Heart left ventricle (tissue), 16 donors: Measurements from ENCODE around the gene PEX26. TPM values are rescaled to one million over a fixed set of nuclear protein-coding genes. Genes with fewer than 3 reads are reported as not detected.

ENCODE experiments used
- ATAC-seq, 4 donors: fragments of 200-7000 bp; cut with Tn5 transposase; one replicate each; pipeline ENCODE4 v1.9.1; 2020 to 2022; ENCODE audit warnings: moderate library complexity in 4 of 4, mild to moderate bottlenecking in 3 of 4, moderate number of reproducible peaks in 1 of 4
- DNase-seq, 5 donors: peaks; one replicate each; pipeline ENCODE4 v3.0.0-alpha.2; 2020
- H3K27ac ChIP-seq, 12 donors: fragments of 200-600 bp; sonication (generic) in 4 of 12; one replicate each; pipeline versions ENCODE4 v1.5.0 to v1.8.0; 2016 to 2022; ENCODE audit warnings: mild to moderate bottlenecking in 2 of 12
- H3K27me3 ChIP-seq, 9 donors: fragments of 200-600 bp; sonication (generic) in 2 of 9; one replicate each; pipeline versions ENCODE4 v1.5.1 to v1.8.0; 2016 to 2022; ENCODE audit warnings: mild to moderate bottlenecking in 3 of 9
- H3K36me3 ChIP-seq, 9 donors: fragments of 200-600 bp; sonication (generic) in 2 of 9; one replicate each; pipeline versions ENCODE4 v1.5.0 to v1.8.0; 2018 to 2022; ENCODE audit warnings: mild to moderate bottlenecking in 2 of 9
- H3K4me1 ChIP-seq, 12 donors: fragments of 200-600 bp; sonication (generic) in 4 of 12; one replicate each; pipeline versions ENCODE4 v1.5.0 to v1.8.0; 2016 to 2022; ENCODE audit warnings: mild to moderate bottlenecking in 3 of 12
- H3K4me3 ChIP-seq, 12 donors: fragments of 200-600 bp; sonication (generic) in 4 of 12; one replicate each; pipeline versions ENCODE4 v1.5.0 to v1.8.0; 2017 to 2022; ENCODE audit warnings: mild to moderate bottlenecking in 9 of 12, moderate library complexity in 4 of 12
- H3K9me3 ChIP-seq, 12 donors: fragments of 200-600 bp; sonication (generic) in 4 of 12; one replicate each; pipeline versions ENCODE4 v1.5.0 to v1.8.0; 2016 to 2022; ENCODE audit warnings: mild to moderate bottlenecking in 1 of 12
- POLR2A ChIP-seq, 2 donors: fragments of 450-650 bp; IDR thresholded peaks; one replicate each; pipeline ENCODE4 v1.6.1; 2017; ENCODE audit warnings: antibody characterized with exemption in 2 of 2, mild to moderate bottlenecking in 2 of 2, moderate library complexity in 2 of 2
- WGBS, 4 donors: extraction: QIAGEN DNeasy Blood & Tissue Kit in 2 of 4; methylation state at CpG; one replicate each; pipeline versions ENCODE4 v1.1.5 to v1.1.7; 2013 to 2018; 5-methylcytosine and 5-hydroxymethylcytosine counted together
- intact Hi-C, 10 donors: fragments of 100-400 bp; cut with DNase I; formaldehyde crosslinking; loops; one replicate each; pipeline versions ENCODE4 v1.11.1 to v1.14.2; 2022
- polyA plus RNA-seq, 2 donors: library from polyadenylated mRNA; stranded (reverse); fragments of 200-250 nt; gene quantifications; one replicate each; pipeline ENCODE4 v1.2.3, GENCODE V29; 2013
- total RNA-seq, 9 donors: library from RNA; depleted of rRNA in 2 of 9; stranded (reverse); fragments of >200 nt in 2 of 9; fragmentation: NEBNext Ultra II Directional in 3 of 9; extraction: Animal tissue kit (Norgen Biotek cat#: 25700) in 3 of 9; gene quantifications; one replicate each; pipeline versions ENCODE4 v1.1.0 to v1.2.4, GENCODE V29; 2016 to 2023
- TF ChIP-seq, protein P1 (sequence below), 12 donors: fragments of 200-600 bp; sonication (generic) in 4 of 12; IDR thresholded peaks; one replicate each; pipeline versions ENCODE4 v1.5.0 to v1.8.0; 2018 to 2022; ENCODE audit warnings: antibody characterized with exemption in 12 of 12, mild to moderate bottlenecking in 5 of 12
- donor health status: ischemic (EF 13 %, LVEDD 7.1; RV severe dilation, severe dysfunction).
- donor health status: healthy with polysubstance abuse.
- donor health status: DM: no; HTN: yes; CAD: no.
- donor health status: DM: no; HTN: no; CAD: no.
- donor health status: ischemic (EF 25% LVEDD 6.9; RV normal size, moderate dysfunction).
- donor health status: ischemic (EF 25% LVEDD 5.7; RV mildly dilated, moderate dysfunction).
- donor health status: healthy.
- donor health status: DM: yes; HTN: yes; CAD: no.
- donor health status: ischemic (EF 35%, LVEDD 5.7; RV mildly dilated, moderate dysfunction).
- donor health status: nonischemic (EF 11% LVEDD 7.7; RV severe dilation, severe dysfunction).
- donor health status: DM: yes; HTN: yes; CAD: no.
- donor health status: PGD.
- donor health status: ischemic (EF 29% LVEDD 5.4; RV normal size, mild dysfunction).
- donor health status: nonischemic (EF 23%, LVEDD 6.1; RV moderate dilation, normal function).

PEX26 gene
- total and polyA plus RNA-seq, 11 donors, result 11.7 to 27.3 (median 21.9) TPM

GRCh38 chr22:18095101-18095805 is 17.5 kb downstream of the PEX26 start:
- Histone ChIP-seq H3K4me3 (no peak overlapping the region), H3K4me1 (peaks cover 2 to 31% (median 18%) of the 10 kb centered on the region in 12 donors), H3K27me3 (no peaks in the 10 kb centered on the region), H3K9me3 (no peaks in the 10 kb centered on the region), H3K27ac (peak overlapping the region in 1 of 12 donors; percentile 0), H3K36me3 (peaks cover 0 to 9% (median 0%) of the 10 kb centered on the region in 9 donors)
- intact Hi-C loops, result loop anchor here in 1 of 10 donors (10.0 kb wide), 1 partner anchor 1760 kb away; the partner anchor contains the start of genes GNB1L and RTL10
- ATAC-seq (peak in 2 of 4 donors; percentile 13 to 42), DNase-seq (no peak)
- TF ChIP-seq, protein P1, sequence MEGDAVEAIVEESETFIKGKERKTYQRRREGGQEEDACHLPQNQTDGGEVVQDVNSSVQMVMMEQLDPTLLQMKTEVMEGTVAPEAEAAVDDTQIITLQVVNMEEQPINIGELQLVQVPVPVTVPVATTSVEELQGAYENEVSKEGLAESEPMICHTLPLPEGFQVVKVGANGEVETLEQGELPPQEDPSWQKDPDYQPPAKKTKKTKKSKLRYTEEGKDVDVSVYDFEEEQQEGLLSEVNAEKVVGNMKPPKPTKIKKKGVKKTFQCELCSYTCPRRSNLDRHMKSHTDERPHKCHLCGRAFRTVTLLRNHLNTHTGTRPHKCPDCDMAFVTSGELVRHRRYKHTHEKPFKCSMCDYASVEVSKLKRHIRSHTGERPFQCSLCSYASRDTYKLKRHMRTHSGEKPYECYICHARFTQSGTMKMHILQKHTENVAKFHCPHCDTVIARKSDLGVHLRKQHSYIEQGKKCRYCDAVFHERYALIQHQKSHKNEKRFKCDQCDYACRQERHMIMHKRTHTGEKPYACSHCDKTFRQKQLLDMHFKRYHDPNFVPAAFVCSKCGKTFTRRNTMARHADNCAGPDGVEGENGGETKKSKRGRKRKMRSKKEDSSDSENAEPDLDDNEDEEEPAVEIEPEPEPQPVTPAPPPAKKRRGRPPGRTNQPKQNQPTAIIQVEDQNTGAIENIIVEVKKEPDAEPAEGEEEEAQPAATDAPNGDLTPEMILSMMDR (IDR thresholded peaks at IDR 0.05), result no peak
- TF ChIP-seq POLR2A (IDR thresholded peaks at IDR 0.05), result no peak
- 81 to 84% (median 82%) methylated on average over 8 of the region's 8 CpGs for WGBS, 4 donors

GRCh38 chr22:18096823-18097222 is 19.0 kb downstream of the PEX26 start:
- Histone ChIP-seq H3K4me1 (peaks cover 2 to 22% (median 11%) of the 10 kb centered on the region in 12 donors), H3K36me3 (peaks cover 0 to 14% (median 0%) of the 10 kb centered on the region in 9 donors), H3K9me3 (no peaks in the 10 kb centered on the region), H3K27ac (no peak overlapping the region), H3K4me3 (no peak overlapping the region), H3K27me3 (no peaks in the 10 kb centered on the region)
- no peak for ATAC-seq
- no peak for DNase-seq
- 54 to 91% (median 75%) methylated on average over 3 of the region's 3 CpGs for WGBS, 4 donors
- intact Hi-C loops, result loop anchor here in 1 of 10 donors (10.0 kb wide), 1 partner anchor 1758 kb away; the partner anchor contains the start of genes GNB1L and RTL10
- no peak for TF ChIP-seq POLR2A (IDR thresholded peaks at IDR 0.05)
- TF ChIP-seq, protein P1 (IDR thresholded peaks at IDR 0.05), result no peak

DNA sequence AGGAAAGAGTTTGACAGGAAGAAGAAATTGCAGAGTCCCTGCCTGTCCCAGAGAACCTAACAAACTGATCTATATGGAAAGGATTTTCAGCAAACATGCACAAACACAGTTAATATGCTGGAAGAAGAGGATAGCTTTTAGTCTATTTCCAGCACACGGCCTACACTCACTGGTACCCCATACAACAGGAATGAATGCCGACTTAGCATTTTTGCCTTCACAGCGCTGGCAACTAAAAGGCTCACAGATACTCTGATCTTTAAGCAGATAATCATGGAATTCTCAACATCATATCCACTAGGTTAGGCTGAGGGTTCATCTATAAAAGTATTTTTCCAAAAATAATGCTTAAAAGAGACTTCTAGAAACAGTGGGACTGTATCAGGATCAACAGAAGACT is 23.0 kb downstream of the PEX26 start:
- Histone ChIP-seq H3K9me3 (no peaks in the 10 kb centered on the region), H3K27ac (no peak overlapping the region), H3K4me3 (no peak overlapping the region), H3K27me3 (no peaks in the 10 kb centered on the region), H3K4me1 (peaks cover 0 to under 1% (median 0%) of the 10 kb centered on the region in 12 donors), H3K36me3 (peaks cover 0 to 11% (median 0%) of the 10 kb centered on the region in 9 donors)
- ATAC-seq (no peak), DNase-seq (no peak)
- TF ChIP-seq, protein P1 (IDR thresholded peaks at IDR 0.05), result no peak
- no peak for TF ChIP-seq POLR2A (IDR thresholded peaks at IDR 0.05)
- WGBS, 4 donors, result 89 to 97% (median 94%) methylated on average over 3 of the region's 3 CpGs
- intact Hi-C loops, result no loop called here

DNA sequence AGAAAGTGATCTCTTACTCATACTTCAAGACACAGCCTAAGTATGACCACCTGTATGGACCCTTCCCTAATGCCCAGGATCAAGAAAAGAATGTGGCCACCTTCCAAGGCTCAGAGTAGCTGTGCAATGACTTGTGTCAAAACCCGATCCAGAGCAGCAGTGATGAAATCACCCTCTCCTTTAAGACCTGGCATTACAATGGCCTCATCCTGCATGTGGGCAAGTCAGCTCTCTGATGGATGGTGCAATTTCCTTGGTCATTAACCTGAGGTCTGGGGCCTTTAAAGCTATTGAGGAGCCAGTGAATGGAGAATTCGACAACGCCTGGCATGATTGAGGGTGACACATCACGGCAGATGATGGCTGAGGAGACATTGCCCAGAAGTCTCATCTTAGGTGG is 23.7 kb downstream of the PEX26 start:
- Histone ChIP-seq H3K4me1 (no peaks in the 10 kb centered on the region), H3K27me3 (no peaks in the 10 kb centered on the region), H3K4me3 (no peak overlapping the region), H3K9me3 (no peaks in the 10 kb centered on the region), H3K27ac (no peak overlapping the region), H3K36me3 (peaks cover 0 to 11% (median 0%) of the 10 kb centered on the region in 9 donors)
- DNase-seq (no peak), ATAC-seq (peak in 1 of 4 donors; percentile 15)
- 87 to 93% (median 92%) methylated on average over 4 of the region's 4 CpGs for WGBS, 4 donors
- TF ChIP-seq, protein P1 (IDR thresholded peaks at IDR 0.05), result no peak
- intact Hi-C loops, result no loop called here
